Hepatocyte (in vitro differentiated cells): ENCODE measurements around the gene SLC35C1. TPM values are rescaled to one million over a fixed set of nuclear protein-coding genes. Genes with fewer than 3 reads are reported as not detected.
A peak's percentile ranks its signal among the peaks of the same experiment; 100 is the strongest.
"Not testable (repeated sequence)": the region's sequence is repeated elsewhere in the genome, so short reads cannot be mapped to it uniquely, and the experiment has no call there.

Experiments used
- DNase-seq: peaks from one replicate; pipeline ENCODE4 v3.0.0-alpha.2; 2016; ENCODE audit warnings: low spot score
- H2AFZ ChIP-seq: fragments of 200-600 bp; sonication (generic); 2 replicates; pipeline ENCODE4 v1.6.0; 2016; ENCODE audit warnings: antibody characterized with exemption, mild to moderate bottlenecking
- H3K27ac ChIP-seq: fragments of 200-600 bp; sonication (generic); 2 replicates; pipeline ENCODE4 v1.5.1; 2016; ENCODE audit warnings: mild to moderate bottlenecking
- H3K27me3 ChIP-seq: fragments of 200-600 bp; sonication (generic); 2 replicates; pipeline ENCODE4 v1.6.1; 2016
- H3K36me3 ChIP-seq: fragments of 200-600 bp; sonication (generic); replicated peaks from 2 replicates; pipeline ENCODE4 v1.5.1; 2016; ENCODE audit warnings: low read depth; ENCODE audit not compliant: insufficient read depth
- H3K4me1 ChIP-seq: fragments of 200-600 bp; sonication (generic); 2 replicates; pipeline ENCODE4 v1.5.1; 2016; ENCODE audit warnings: mild to moderate bottlenecking, moderate library complexity; ENCODE audit not compliant: insufficient read depth
- H3K4me2 ChIP-seq: fragments of 200-600 bp; sonication (generic); 2 replicates; pipeline ENCODE4 v1.6.0; 2016
- H3K4me3 ChIP-seq: fragments of 200-600 bp; sonication (generic); 2 replicates; pipeline ENCODE4 v1.5.1; 2016; ENCODE audit warnings: mild to moderate bottlenecking
- H3K79me2 ChIP-seq: fragments of 200-600 bp; sonication (generic); 2 replicates; pipeline ENCODE4 v1.6.0; 2017; ENCODE audit warnings: mild to moderate bottlenecking
- H3K9me2 ChIP-seq: fragments of 200-600 bp; sonication (generic); replicated peaks from 2 replicates; pipeline ENCODE4 v1.6.0; 2017; ENCODE audit warnings: mild to moderate bottlenecking; ENCODE audit not compliant: insufficient read depth
- H3K9me3 ChIP-seq: fragments of 200-600 bp; sonication (generic); 2 replicates; pipeline ENCODE4 v1.5.1; 2016; ENCODE audit warnings: low read depth, mild to moderate bottlenecking
- H4K20me1 ChIP-seq: fragments of 200-600 bp; sonication (generic); 2 replicates; pipeline ENCODE4 v1.6.0; 2016; ENCODE audit warnings: mild to moderate bottlenecking; ENCODE audit not compliant: insufficient read depth, poor library complexity, severe bottlenecking
- EZH2 ChIP-seq: fragments of 200-600 bp; sonication (generic); IDR thresholded peaks from 2 replicates; pipeline ENCODE4 v1.6.1; 2016; ENCODE audit warnings: antibody characterized with exemption, mild to moderate bottlenecking, borderline replicate concordance
- EZH2phosphoT487 ChIP-seq: fragments of 200-600 bp; sonication (generic); IDR thresholded peaks from one replicate; pipeline ENCODE4 v1.6.1; 2018; ENCODE audit warnings: antibody characterized with exemption, mild to moderate bottlenecking, low read depth, moderate library complexity; ENCODE audit not compliant: unreplicated experiment, severe bottlenecking
- WGBS: methylation state at CpG from one replicate; pipeline ENCODE4 v1.1.6; 2016; ENCODE audit warnings: low lambda C conversion rate; ENCODE audit errors: missing lambda C conversion rate; 5-methylcytosine and 5-hydroxymethylcytosine counted together
- polyA plus RNA-seq: library from polyadenylated mRNA; unstranded; fragments of >200 nt; fragmentation: Nextera tagmentation; extraction: Ambion mirVana; gene quantifications from 2 replicates; pipeline ENCODE4 v1.2.1, GENCODE V29; 2016
- total RNA-seq: library from RNA; depleted of rRNA; stranded (reverse); fragments of >200 nt; gene quantifications from 2 replicates; pipeline ENCODE4 v1.2.3, GENCODE V29; 2014
- TF ChIP-seq, protein P1 (sequence below): fragments of 200-600 bp; sonication (generic); IDR thresholded peaks from 2 replicates; pipeline ENCODE4 v1.5.1; 2016; ENCODE audit warnings: antibody characterized with exemption, mild to moderate bottlenecking; ENCODE audit not compliant: poor library complexity

SLC35C1 gene
- total and polyA plus RNA-seq, 2 experiments from 2014 or later = 12.7 to 22.1 TPM

- Histone ChIP-seq H3K4me2 (peak overlapping the region; percentile 96), H3K9me2 (no peaks in the 10 kb centered on the region), H3K36me3 (no peaks in the 10 kb centered on the region), H3K4me1 (peaks cover 21% of the 10 kb centered on the region), H4K20me1 (peaks cover 2% of the 10 kb centered on the region), H3K79me2 (peaks cover 32% of the 10 kb centered on the region), H3K27me3 (no peaks in the 10 kb centered on the region), H3K9me3 (no peaks in the 10 kb centered on the region), H3K4me3 (peak overlapping the region; percentile 16), H3K27ac (no peak overlapping the region), H2AFZ (no peak overlapping the region)
- WGBS = 89% methylated on average over 20 of the region's 20 CpGs
- TF ChIP-seq, protein P1, sequence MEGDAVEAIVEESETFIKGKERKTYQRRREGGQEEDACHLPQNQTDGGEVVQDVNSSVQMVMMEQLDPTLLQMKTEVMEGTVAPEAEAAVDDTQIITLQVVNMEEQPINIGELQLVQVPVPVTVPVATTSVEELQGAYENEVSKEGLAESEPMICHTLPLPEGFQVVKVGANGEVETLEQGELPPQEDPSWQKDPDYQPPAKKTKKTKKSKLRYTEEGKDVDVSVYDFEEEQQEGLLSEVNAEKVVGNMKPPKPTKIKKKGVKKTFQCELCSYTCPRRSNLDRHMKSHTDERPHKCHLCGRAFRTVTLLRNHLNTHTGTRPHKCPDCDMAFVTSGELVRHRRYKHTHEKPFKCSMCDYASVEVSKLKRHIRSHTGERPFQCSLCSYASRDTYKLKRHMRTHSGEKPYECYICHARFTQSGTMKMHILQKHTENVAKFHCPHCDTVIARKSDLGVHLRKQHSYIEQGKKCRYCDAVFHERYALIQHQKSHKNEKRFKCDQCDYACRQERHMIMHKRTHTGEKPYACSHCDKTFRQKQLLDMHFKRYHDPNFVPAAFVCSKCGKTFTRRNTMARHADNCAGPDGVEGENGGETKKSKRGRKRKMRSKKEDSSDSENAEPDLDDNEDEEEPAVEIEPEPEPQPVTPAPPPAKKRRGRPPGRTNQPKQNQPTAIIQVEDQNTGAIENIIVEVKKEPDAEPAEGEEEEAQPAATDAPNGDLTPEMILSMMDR = no peak
- TF ChIP-seq EZH2phosphoT487 (no peak), EZH2 (no peak)
- no peak for DNase-seq
Measured at GRCh38 chr11:45806072-45806933, 1.4 kb downstream of the SLC35C1 start.

DNA sequence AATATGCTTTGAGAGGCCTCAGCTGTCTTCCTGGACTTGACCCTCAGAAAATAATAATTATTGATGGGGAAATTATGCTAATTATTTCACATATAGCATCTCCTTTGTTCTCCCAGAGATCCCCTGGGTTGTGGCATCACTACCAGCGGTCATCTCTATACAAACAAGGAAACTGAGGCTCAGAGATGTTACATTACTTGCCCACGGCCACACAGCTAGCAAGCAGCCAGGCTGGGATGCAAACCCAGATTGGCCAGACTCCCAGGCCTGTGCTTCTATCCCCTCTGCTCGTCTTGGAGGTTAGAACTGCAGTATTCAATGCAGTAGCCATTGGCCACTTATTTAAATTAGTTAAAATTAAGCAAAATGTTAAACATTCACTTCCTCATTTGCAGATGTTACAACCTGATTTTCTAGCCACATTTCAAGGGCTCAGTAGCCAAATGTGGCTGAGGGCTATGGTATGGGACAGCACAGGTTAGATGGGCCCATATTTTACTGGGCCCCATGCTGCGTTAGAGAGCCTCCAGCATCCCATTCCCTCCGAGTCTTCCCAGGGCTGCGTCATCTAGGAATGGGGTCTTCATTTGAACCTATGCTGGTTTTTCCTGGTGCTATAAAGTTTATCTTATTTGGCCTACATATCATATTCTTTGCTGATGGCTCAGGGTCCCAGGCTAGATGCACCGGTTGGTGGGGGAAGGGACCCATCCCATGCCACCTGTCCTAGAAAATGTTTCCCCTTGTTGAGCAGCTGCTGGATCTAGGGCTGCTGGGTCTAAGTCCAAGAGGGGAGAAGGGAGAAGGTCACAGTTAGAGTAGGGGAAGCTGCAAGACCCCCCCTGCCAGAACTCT is 2.2 kb downstream of the SLC35C1 start:
- H3K4me1 ChIP-seq = peaks cover 21% of the 10 kb centered on the region
- TF ChIP-seq EZH2 (no peak), EZH2phosphoT487 (no peak)
- TF ChIP-seq, protein P1 = no peak
- no peaks in the 10 kb centered on the region for H3K9me2 ChIP-seq
- peak overlapping the region; percentile 96 for H3K4me2 ChIP-seq
- 82% methylated on average over 7 of the region's 7 CpGs for WGBS
- no peaks in the 10 kb centered on the region for H3K9me3 ChIP-seq
- H4K20me1 ChIP-seq = peaks cover 2% of the 10 kb centered on the region
- peaks cover 32% of the 10 kb centered on the region for H3K79me2 ChIP-seq
- no peaks in the 10 kb centered on the region for H3K27me3 ChIP-seq
- no peak for DNase-seq
- H3K36me3 ChIP-seq = no peaks in the 10 kb centered on the region
- no peak overlapping the region for H3K27ac ChIP-seq
- H2AFZ ChIP-seq = no peak overlapping the region
- no peak overlapping the region for H3K4me3 ChIP-seq

- no peaks in the 10 kb centered on the region for H3K27me3 ChIP-seq
- peaks cover 2% of the 10 kb centered on the region for H4K20me1 ChIP-seq
- no peak for DNase-seq
- no peak overlapping the region for H3K27ac ChIP-seq
- no peak overlapping the region for H3K4me3 ChIP-seq
- WGBS = 88% methylated on average over 4 of the region's 4 CpGs
- H2AFZ ChIP-seq = no peak overlapping the region
- TF ChIP-seq EZH2 (no peak), EZH2phosphoT487 (no peak)
- TF ChIP-seq, protein P1 = no peak
- no peaks in the 10 kb centered on the region for H3K9me3 ChIP-seq
- peaks cover 21% of the 10 kb centered on the region for H3K4me1 ChIP-seq
- H3K79me2 ChIP-seq = peaks cover 32% of the 10 kb centered on the region
- no peaks in the 10 kb centered on the region for H3K9me2 ChIP-seq
- H3K36me3 ChIP-seq = no peaks in the 10 kb centered on the region
- H3K4me2 ChIP-seq = peak overlapping the region; percentile 96
Measured at GRCh38 chr11:45807792-45808238, 2.9 kb downstream of the SLC35C1 start.

DNA sequence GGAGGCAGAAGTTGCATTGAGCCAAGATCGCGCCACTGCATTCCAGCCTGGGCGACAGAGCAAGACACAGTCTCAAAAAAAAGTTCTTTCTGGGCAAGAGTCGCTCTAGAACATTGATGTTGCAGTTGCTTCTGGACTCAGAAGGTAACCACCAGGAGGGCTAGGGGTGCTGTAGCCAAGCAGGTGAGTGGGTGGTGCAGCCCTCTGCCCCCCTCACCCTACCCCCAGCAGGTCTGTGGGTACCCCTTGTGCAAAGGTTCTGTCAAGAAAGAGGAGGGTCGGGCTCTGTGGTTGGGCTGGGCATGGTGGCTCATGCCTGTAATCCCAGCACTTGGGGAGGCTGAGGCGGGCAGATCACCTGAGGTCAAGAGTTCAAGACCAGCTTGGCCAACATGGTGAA is 3.5 kb downstream of the SLC35C1 start:
- not testable (repeated sequence) for H3K36me3 ChIP-seq, DNase-seq, H3K27ac ChIP-seq, H2AFZ ChIP-seq, H3K27me3 ChIP-seq, H3K9me2 ChIP-seq, H3K9me3 ChIP-seq, H4K20me1 ChIP-seq, H3K4me3 ChIP-seq
- Histone ChIP-seq H3K79me2 (peaks cover 32% of the 10 kb centered on the region), H3K4me1 (peaks cover 21% of the 10 kb centered on the region), H3K4me2 (peak overlapping the region; percentile 96)
- WGBS = 96% methylated on average over 6 of the region's 6 CpGs
